Testis (tissue), 2 donors: ENCODE results near the gene HDAC9.
"Not testable (repeated sequence)": the region's sequence is repeated elsewhere in the genome, so short reads cannot be mapped to it uniquely, and the experiment has no call there.

Source experiments
- CTCF ChIP-seq, 3 experiments: fragments of 450-650 bp in 2 of 3; fragments of 200-600 bp in 1 of 3; sonication (generic) in 1 of 3; IDR thresholded peaks; one replicate each; pipeline ENCODE4 v1.5.1; 2016 to 2019; ENCODE audit warnings: antibody characterized with exemption in 3 of 3, mild to moderate bottlenecking in 2 of 3, moderate library complexity in 1 of 3
- POLR2A ChIP-seq: fragments of 450-650 bp; IDR thresholded peaks from one replicate; pipeline ENCODE4 v1.6.1; 2017; ENCODE audit warnings: antibody characterized with exemption, mild to moderate bottlenecking, moderate library complexity

- not testable (repeated sequence) for TF ChIP-seq CTCF (IDR thresholded peaks at IDR 0.05); POLR2A
Observed at GRCh38 chr7:18967755-18968154, 472.2 kb downstream of the HDAC9 start.
